Esophagus squamous epithelium (tissue), 5 donors: ENCODE data around the gene RASA4B. TPM values are rescaled to one million over a fixed set of nuclear protein-coding genes. Genes with fewer than 3 reads are reported as not detected.

ENCODE experiments used
- DNase-seq: peaks from one replicate; lab custom pipeline; 2025; lab: John Stamatoyannopoulos, UW
- H3K27ac ChIP-seq, 4 donors: fragments of 200-600 bp; sonication (generic); one replicate each; pipeline ENCODE4 v1.5.1; 2016 to 2019; ENCODE audit warnings: mild to moderate bottlenecking in 1 of 4
- H3K27me3 ChIP-seq, 4 donors: fragments of 200-600 bp; sonication (generic); 1 replicate in 3 of 4; 2 replicates in 1 of 4; pipeline versions ENCODE4 v1.5.1 to v1.6.0; 2017 to 2021; ENCODE audit warnings: antibody characterized with exemption in 1 of 4
- H3K36me3 ChIP-seq, 3 donors: fragments of 200-600 bp; sonication (generic); one replicate each; pipeline ENCODE4 v1.5.1; 2016 to 2019
- H3K4me1 ChIP-seq, 3 donors: fragments of 200-600 bp; sonication (generic); one replicate each; pipeline ENCODE4 v1.5.1; 2017 to 2019
- H3K4me3 ChIP-seq, 4 donors: fragments of 200-600 bp; sonication (generic); 1 replicate in 3 of 4; 2 replicates in 1 of 4; pipeline ENCODE4 v1.5.1; 2016 to 2019; ENCODE audit warnings: mild to moderate bottlenecking in 2 of 4, moderate library complexity in 1 of 4
- H3K9me3 ChIP-seq, 3 donors: fragments of 200-600 bp; sonication (generic); one replicate each; pipeline ENCODE4 v1.5.1; 2016 to 2019
- CTCF ChIP-seq, 6 experiments: fragments of 450-650 bp in 4 of 6; fragments of 200-600 bp in 2 of 6; sonication (generic) in 2 of 6; IDR thresholded peaks; one replicate each; pipeline ENCODE4 v1.5.1; 2016 to 2019; ENCODE audit warnings: antibody characterized with exemption in 6 of 6, mild to moderate bottlenecking in 4 of 6, moderate library complexity in 4 of 6
- POLR2A ChIP-seq, 4 donors: fragments of 450-650 bp; IDR thresholded peaks; one replicate each; pipeline ENCODE4 v1.6.1; 2017; ENCODE audit warnings: antibody characterized with exemption in 4 of 4, mild to moderate bottlenecking in 4 of 4, moderate library complexity in 3 of 4
- WGBS, 2 donors: methylation state at CpG; one replicate each; pipeline ENCODE4 v1.1.5; 2018; 5-methylcytosine and 5-hydroxymethylcytosine counted together
- intact Hi-C: fragments of 100-400 bp; cut with DNase I; formaldehyde crosslinking; loops from one replicate; pipeline ENCODE4 v1.15.0; 2022
- total RNA-seq, 4 donors: library from RNA; depleted of rRNA; stranded (reverse); fragments of >200 nt; gene quantifications; one replicate each; pipeline ENCODE4 v1.1.0, GENCODE V29; 2016
- donor health status: DM: yes; HTN: yes; CAD: no.

Gene RASA4B
- total RNA-seq, 4 donors from 2014 or later = 0.97 to 4.2 (median 1.9) TPM

GRCh38 chr7:102434039-102434486 lies 83.5 kb downstream of the RASA4B start:
- Histone ChIP-seq H3K36me3 (peaks cover 0 to 6% (median 0%) of the 10 kb centered on the region in 3 donors), H3K27ac (peak overlapping the region; percentile 17 to 80 (median 51)), H3K4me3 (peak overlapping the region; percentile 61 to 84 (median 68)), H3K27me3 (no peaks in the 10 kb centered on the region), H3K9me3 (no peaks in the 10 kb centered on the region), H3K4me1 (peaks cover 0 to 44% (median 24%) of the 10 kb centered on the region in 3 donors)
- no peak for DNase-seq
- intact Hi-C loops = no loop called here
- no peak for TF ChIP-seq CTCF (IDR thresholded peaks at IDR 0.05)
- no peak for TF ChIP-seq POLR2A (IDR thresholded peaks at IDR 0.05)
- WGBS, 2 donors = 24 to 31% methylated on average over 8 to 9 of the region's 9 CpGs

GRCh38 chr7:102433219-102434038 lies 84.1 kb downstream of the RASA4B start, which contains the start of gene ORAI2:
Gene ORAI2, plus strand, starts transcription at chr7:102433575. Its CDS starts 5,382 bp downstream, at chr7:102438957.
- no CpG with 5 or more reads among the region's 90 CpGs for WGBS, 2 donors
- peak; percentile 16 for DNase-seq
- peak within 1 kb of the TSS; percentile 67 to 80 (median 78) for H3K27ac ChIP-seq
- H3K36me3 ChIP-seq = peaks cover 0 to 6% (median 0%) of the 10 kb centered on the region in 3 donors
- intact Hi-C loops = no loop called here
- peak within 1 kb of the TSS; percentile 61 to 84 (median 68) for H3K4me3 ChIP-seq
- TF ChIP-seq CTCF (IDR thresholded peaks at IDR 0.05) = no peak
- TF ChIP-seq POLR2A (IDR thresholded peaks at IDR 0.05) = no peak
- no peaks in the 10 kb centered on the region for H3K9me3 ChIP-seq
- H3K27me3 ChIP-seq = no peaks in the 10 kb centered on the region
- H3K4me1 ChIP-seq = peaks cover 0 to 44% (median 24%) of the 10 kb centered on the region in 3 donors

Other genes starting within 250 kb of the RASA4B start
- 1 to 10 TPM in 3 of 4 donors, under 1 TPM in 1; 0.47 to 7.3 (median 2.2) TPM for gene SH2B2, start 230.9 kb downstream of the RASA4B start, total RNA-seq
- not detected for gene SPDYE6, start 161.3 kb downstream of the RASA4B start, total RNA-seq
- 10 to 100 TPM; 12.5 to 24.6 (median 16.5) TPM for gene PRKRIP1, start 121.4 kb downstream of the RASA4B start, total RNA-seq
- 1 to 10 TPM in 3 of 4 donors, under 1 TPM in 1; 0.30 to 9.1 (median 5.1) TPM for gene ORAI2, start 84.2 kb downstream of the RASA4B start, total RNA-seq
- gene ALKBH4, start 52.9 kb downstream of the RASA4B start, total RNA-seq = 10 to 100 TPM in 3 of 4 donors, 1 to 10 TPM in 1; 7.3 to 31.7 (median 13.3) TPM
- gene LRWD1, start 52.8 kb downstream of the RASA4B start, total RNA-seq = 10 to 100 TPM in 2 of 4 donors, 1 to 10 TPM in 2; 5.8 to 16.9 (median 11.2) TPM
- 10 to 100 TPM; 16.8 to 36.0 (median 22.5) TPM for gene POLR2J, start 38.9 kb downstream of the RASA4B start, total RNA-seq
- gene UPK3BL2, start 25.9 kb upstream of the RASA4B start, total RNA-seq = 100 to 1,000 TPM in 1 of 4 donors, 10 to 100 TPM in 2, 1 to 10 TPM in 1; 8.6 to 158 (median 16.9) TPM
- not detected for gene SPDYE2, start 33.4 kb upstream of the RASA4B start, total RNA-seq
- 10 to 100 TPM; 10.8 to 20.4 (median 13.7) TPM for gene POLR2J3, start 54.8 kb upstream of the RASA4B start, total RNA-seq
- 10 to 100 TPM in 2 of 4 donors, 1 to 10 TPM in 2; 2.3 to 19.3 (median 11.7) TPM for gene RASA4, start 99.0 kb upstream of the RASA4B start, total RNA-seq
- gene UPK3BL1, start 125.0 kb upstream of the RASA4B start, total RNA-seq = 100 to 1,000 TPM in 3 of 4 donors, 10 to 100 TPM in 1; 88.5 to 813 (median 160) TPM
- not detected for gene SPDYE2B, start 132.5 kb upstream of the RASA4B start, total RNA-seq
- gene POLR2J2, start 153.9 kb upstream of the RASA4B start, total RNA-seq = 1 to 10 TPM in 3 of 4 donors, not detected in 1; 1.5 to 6.7 (median 2.1) TPM
- gene FAM185A, start 231.2 kb upstream of the RASA4B start, total RNA-seq = 10 to 100 TPM in 2 of 4 donors, 1 to 10 TPM in 2; 8.5 to 16.3 (median 11.7) TPM